Thoracic aorta (tissue), 2 donors: ENCODE measurements around the gene ACSL6. TPM values are rescaled to one million over a fixed set of nuclear protein-coding genes. Genes with fewer than 3 reads are reported as not detected.

Experiments used
- ATAC-seq: fragments of 150-250 bp; one replicate; pipeline ENCODE4 v1.8.0; 2017; ENCODE audit warnings: low read depth; ENCODE audit not compliant: insufficient number of reproducible peaks, low FRiP score
- DNase-seq: peaks from one replicate; pipeline ENCODE4 v3.0.0-alpha.2; 2020; ENCODE audit warnings: low spot score
- H3K27ac ChIP-seq, 2 donors: fragments of 200-600 bp; sonication (generic); 1 replicate in 1 of 2; 2 replicates in 1 of 2; pipeline ENCODE4 v1.5.1; 2016; ENCODE audit warnings: mild to moderate bottlenecking in 2 of 2, moderate library complexity in 2 of 2
- H3K27me3 ChIP-seq: fragments of 200-600 bp; sonication (generic); replicated peaks from 2 replicates; pipeline ENCODE4 v1.6.0; 2016; ENCODE audit warnings: mild to moderate bottlenecking; ENCODE audit not compliant: insufficient read depth
- H3K36me3 ChIP-seq: fragments of 200-600 bp; sonication (generic); one replicate; pipeline ENCODE4 v1.5.1; 2016
- H3K4me1 ChIP-seq, 2 donors: fragments of 200-600 bp; sonication (generic); 1 replicate in 1 of 2; 2 replicates in 1 of 2; pipeline versions ENCODE4 v1.5.1 to v1.6.0; 2016; ENCODE audit warnings: low read depth in 2 of 2, mild to moderate bottlenecking in 1 of 2; ENCODE audit not compliant: control insufficient read depth in 1 of 2
- H3K4me3 ChIP-seq: fragments of 200-600 bp; sonication (generic); 2 replicates; pipeline ENCODE4 v1.5.1; 2016; ENCODE audit warnings: mild to moderate bottlenecking
- H3K9me3 ChIP-seq: fragments of 200-600 bp; sonication (generic); 2 replicates; pipeline ENCODE4 v1.5.1; 2016
- CTCF ChIP-seq: fragments of 200-600 bp; sonication (generic); IDR thresholded peaks from one replicate; pipeline ENCODE4 v1.5.1; 2019; ENCODE audit warnings: antibody characterized with exemption
- total RNA-seq, 2 donors: library from RNA; depleted of rRNA; stranded (reverse); fragments of >200 nt; gene quantifications; one replicate each; pipeline versions ENCODE4 v1.1.0 to v1.2.3, GENCODE V29; 2016

The ACSL6 gene
- total RNA-seq, 2 donors from 2014 or later: 1.6 TPM

- ATAC-seq: no peak
- H3K36me3 ChIP-seq: no peaks in the 10 kb centered on the region
- H3K4me3 ChIP-seq: no peak overlapping the region
- no peak overlapping the region for H3K27ac ChIP-seq
- TF ChIP-seq CTCF: no peak
- no peaks in the 10 kb centered on the region for H3K27me3 ChIP-seq
- no peaks in the 10 kb centered on the region for H3K9me3 ChIP-seq
- no peak for DNase-seq
- no peaks in the 10 kb centered on the region for H3K4me1 ChIP-seq
These were observed 17.8 kb downstream of the ACSL6 start for GRCh38 chr5:131993676-131994075.

GRCh38 chr5:131992370-131992769, 19.1 kb downstream of the ACSL6 start:
- H3K27me3 ChIP-seq: no peaks in the 10 kb centered on the region
- H3K4me3 ChIP-seq: no peak overlapping the region
- DNase-seq: no peak
- no peak overlapping the region for H3K27ac ChIP-seq
- no peak for ATAC-seq
- no peaks in the 10 kb centered on the region for H3K4me1 ChIP-seq
- no peak for TF ChIP-seq CTCF
- no peaks in the 10 kb centered on the region for H3K9me3 ChIP-seq
- no peaks in the 10 kb centered on the region for H3K36me3 ChIP-seq

- Histone ChIP-seq H3K36me3 (no peaks in the 10 kb centered on the region), H3K9me3 (no peaks in the 10 kb centered on the region), H3K4me3 (no peak overlapping the region), H3K4me1 (no peaks in the 10 kb centered on the region), H3K27me3 (no peaks in the 10 kb centered on the region), H3K27ac (no peak overlapping the region)
- no peak for ATAC-seq
- DNase-seq: no peak
- TF ChIP-seq CTCF: no peak
These were observed 19.7 kb downstream of the ACSL6 start for GRCh38 chr5:131991593-131992324.

- no peak overlapping the region for H3K4me3 ChIP-seq
- no peaks in the 10 kb centered on the region for H3K9me3 ChIP-seq
- H3K27me3 ChIP-seq: no peaks in the 10 kb centered on the region
- no peak overlapping the region for H3K27ac ChIP-seq
- DNase-seq (no peak), ATAC-seq (no peak)
- H3K36me3 ChIP-seq: no peaks in the 10 kb centered on the region
- H3K4me1 ChIP-seq: no peaks in the 10 kb centered on the region
- no peak for TF ChIP-seq CTCF
These were observed 20.7 kb downstream of the ACSL6 start for GRCh38 chr5:131990716-131991115.

- H3K27me3 ChIP-seq: no peaks in the 10 kb centered on the region
- H3K4me1 ChIP-seq: peaks cover 2 to 9% of the 10 kb centered on the region in 2 donors
- no peak for DNase-seq
- ATAC-seq: no peak
- H3K36me3 ChIP-seq: no peaks in the 10 kb centered on the region
- no peaks in the 10 kb centered on the region for H3K9me3 ChIP-seq
- H3K4me3 ChIP-seq: no peak overlapping the region
- H3K27ac ChIP-seq: no peak overlapping the region
- TF ChIP-seq CTCF: no peak
These were observed 22.9 kb downstream of the ACSL6 start for GRCh38 chr5:131988601-131989000.
